OCI-LY3 (cell line): ENCODE measurements around the gene LMTK2.

Experiments
- CTCF ChIP-seq: fragments of 200-600, 300-600 bp; sonication (generic); IDR thresholded peaks from 2 replicates; pipeline ENCODE4 v1.5.1; 2014; ENCODE audit warnings: antibody characterized with exemption, low read length, low read depth
- EZH2phosphoT487 ChIP-seq: fragments of 200-600 bp; shearing (Covaris generic); IDR thresholded peaks from 2 replicates; pipeline ENCODE4 v1.6.1; 2018; ENCODE audit warnings: antibody characterized with exemption, mixed run types, low read depth

- TF ChIP-seq CTCF (no peak), EZH2phosphoT487 (no peak)
Measured at GRCh38 chr7:98244871-98245270, 138.2 kb downstream of the LMTK2 start.
